GM12878 (cell line): Measurements from ENCODE around the gene ILRUN. TPM values are rescaled to one million over a fixed set of nuclear protein-coding genes. Genes with fewer than 3 reads are reported as not detected.

Source experiments
- ATAC-seq: fragments of 200-7000 bp; cut with Tn5 transposase; 3 replicates; pipeline ENCODE4 v1.9.1; 2020; ENCODE audit warnings: mild to moderate bottlenecking, moderate library complexity
- BruUV-seq: library from RNA; stranded (reverse); fragments of 400-500 nt; replicated peaks from 2 replicates; lab custom pipeline; 2021; lab: Mats Ljungman, UMichigan
- CTCF ChIA-PET: fragments of 300-600 bp; sonication (Branson Sonifier 250); formaldehyde crosslinking; extraction: SDS; loops from one replicate; lab custom pipeline; 2021; ENCODE audit warnings: inconsistent platforms; lab: Yijun Ruan, JAX
- POLR2A ChIA-PET: fragments of 350-600 bp; formaldehyde crosslinking; extraction: SDS; loops from one replicate; lab custom pipeline; 2021; ENCODE audit warnings: inconsistent platforms; lab: Charles Lee
- RAD21 ChIA-PET: fragments of 300-600 bp; sonication (Branson Sonifier 250); formaldehyde crosslinking; loops from one replicate; lab custom pipeline; 2023; ENCODE audit warnings: antibody characterized with exemption; ENCODE audit not compliant: unreplicated experiment; lab: Charles Lee
- SMC1A ChIA-PET: fragments of 300-600 bp; sonication (Branson Sonifier 250); formaldehyde crosslinking; loops from one replicate; lab custom pipeline; 2023; ENCODE audit not compliant: unreplicated experiment, uncharacterized antibody; lab: Charles Lee
- DNase-seq: peaks from one replicate; pipeline ENCODE4 v3.0.0-alpha.2; 2011; ENCODE audit warnings: low read depth, low spot score
- FAIRE-seq: peaks from 3 replicates; lab custom pipeline; 2011; peaks lifted over from hg19 to GRCh38; lab: Jason Lieb, UNC
- H2AFZ ChIP-seq: 2 replicates; pipeline ENCODE4 v1.6.0; 2011; ENCODE audit warnings: low read depth, low read length, control low read depth; ENCODE audit not compliant: control insufficient read depth
- H3K27ac ChIP-seq: 2 replicates; pipeline ENCODE4 v1.5.1; 2011; ENCODE audit warnings: control low read depth; ENCODE audit not compliant: control insufficient read depth, insufficient read depth
- H3K27me3 ChIP-seq, 2 experiments: replicated peaks in 1 of 2; 2 replicates each; pipeline versions ENCODE4 v1.6.0 to v1.6.1; 2011; ENCODE audit warnings: low read length in 1 of 2; ENCODE audit not compliant: control insufficient read depth in 2 of 2, insufficient read depth in 2 of 2
- H3K36me3 ChIP-seq, 2 experiments: 2 replicates each; pipeline ENCODE4 v1.5.1; 2011; ENCODE audit warnings: low read length in 1 of 2; ENCODE audit not compliant: control insufficient read depth in 2 of 2, insufficient read depth in 2 of 2
- H3K4me1 ChIP-seq: 2 replicates; pipeline ENCODE4 v1.6.1; 2011; ENCODE audit warnings: mild to moderate bottlenecking, low read length, moderate library complexity, mixed read lengths; ENCODE audit not compliant: control insufficient read depth, insufficient read depth
- H3K4me2 ChIP-seq: 2 replicates; pipeline ENCODE4 v1.6.0; 2011; ENCODE audit warnings: control low read depth; ENCODE audit not compliant: control insufficient read depth, insufficient read depth
- H3K4me3 ChIP-seq: fragments of 200-600 bp; sonication (generic); 2 replicates; pipeline ENCODE4 v1.5.1; 2016
- H3K79me2 ChIP-seq: 2 replicates; pipeline ENCODE4 v1.6.0; 2011; ENCODE audit warnings: low read length; ENCODE audit not compliant: control insufficient read depth, insufficient read depth
- H3K9ac ChIP-seq: 2 replicates; pipeline ENCODE4 v1.8.0; 2011; ENCODE audit warnings: low read length, control low read depth, mixed read lengths; ENCODE audit not compliant: control insufficient read depth, insufficient read depth
- H3K9me3 ChIP-seq: replicated peaks from 3 replicates; pipeline ENCODE4 v1.5.1; 2011; ENCODE audit warnings: mild to moderate bottlenecking, low read length; ENCODE audit not compliant: control insufficient read depth, insufficient read depth
- H4K20me1 ChIP-seq: 2 replicates; pipeline ENCODE4 v1.6.0; 2011; ENCODE audit not compliant: control insufficient read depth, insufficient read depth
- CTCF ChIP-seq, 3 experiments: IDR thresholded peaks in 2 of 3; conservative IDR thresholded peaks in 1 of 3; 2 replicates each; pipeline ENCODE4 v1.5.1; 2011; ENCODE audit warnings: low read depth in 3 of 3, low read length in 3 of 3, mild to moderate bottlenecking in 3 of 3, control low read depth in 2 of 3, moderate library complexity in 2 of 3, inconsistent platforms in 1 of 3, mixed read lengths in 1 of 3; ENCODE audit not compliant: control insufficient read depth in 2 of 3, insufficient read depth in 1 of 3; ENCODE audit errors: extremely low read depth in 1 of 3
- in situ Hi-C: fragments of 300-500 bp; cut with MboI; formaldehyde crosslinking; loops from 9 replicates; pipeline ENCODE4 v1.14.3; 2018; ENCODE audit warnings: mixed read lengths
- intact Hi-C: fragments of 100-400 bp; cut with micrococcal nuclease; formaldehyde crosslinking; loops from one replicate; pipeline ENCODE4 v1.14.2; 2022; ENCODE audit not compliant: unreplicated experiment
- polyA plus RNA-seq, 11 experiments: library from polyadenylated mRNA; depleted of rRNA in 4 of 11; unstranded in 6 of 11; stranded (reverse) in 5 of 11; fragments of >200 nt; fragmentation: Nextera tagmentation in 4 of 11; fragmentation: Illumina TruSeq in 1 of 11; extraction: Ambion mirVana in 4 of 11; extraction: Trizol in 1 of 11; gene quantifications; 1 replicate in 1 of 11; 2 replicates in 10 of 11; pipeline versions ENCODE4 v1.2.1 to v1.2.3, GENCODE V29; 2011 to 2016; ENCODE audit warnings: inconsistent platforms in 2 of 11, missing spikeins in 2 of 11, low read depth in 1 of 11
- total RNA-seq, 4 experiments: library from RNA; depleted of rRNA in 3 of 4; stranded (reverse); fragments of >200 nt in 3 of 4; fragmentation: Illumina TruSeq in 1 of 4; extraction: Trizol in 1 of 4; gene quantifications; 2 replicates each; pipeline versions ENCODE4 v1.2.1 to v1.2.3, GENCODE V29; 2013 to 2021
- TF ChIP-seq, protein P1 (sequence below): IDR thresholded peaks from 2 replicates; pipeline ENCODE4 v1.6.1; 2011; ENCODE audit warnings: borderline replicate concordance, low read depth, mild to moderate bottlenecking, moderate library complexity, low read length; ENCODE audit not compliant: insufficient read depth, poor library complexity, severe bottlenecking

The ILRUN gene
- total and polyA plus RNA-seq, 10 of the 15 experiments (the other 5 are each of a cell fraction or from before 2014, with no cell fraction given): 21.0 to 114 (median 48.9) TPM

- no peaks in the 10 kb centered on the region for H3K27me3 ChIP-seq
- H3K9me3 ChIP-seq: peaks cover 4% of the 10 kb centered on the region; the same call in 2 of the 3 replicates
- TSS peak; percentile 3 for BruUV-seq
- H3K36me3 ChIP-seq: peaks cover 1 to 11% of the 10 kb centered on the region in 2 experiments
- no peak overlapping the region for H3K4me3 ChIP-seq
- peak overlapping the region; percentile 28 for H3K4me2 ChIP-seq
- SMC1A ChIA-PET: interaction anchor here (1.0 to 7.9 kb wide), 4 partner anchors 15 to 50 kb away, joined by 4 to 100 read pairs (median 9); no protein-coding TSS in a partner anchor
- FAIRE-seq (no peak), DNase-seq (no peak), ATAC-seq (peak; percentile 18; the same call in 1 of the 3 replicates)
- no peak overlapping the region for H3K9ac ChIP-seq
- no peak overlapping the region for H2AFZ ChIP-seq
- no peak overlapping the region for H3K27ac ChIP-seq
- H3K4me1 ChIP-seq: no peaks in the 10 kb centered on the region; the same call in 1 of the 2 replicates
- RAD21 ChIA-PET: no interaction called here
- peaks cover 92% of the 10 kb centered on the region for H3K79me2 ChIP-seq
- CTCF ChIA-PET: no interaction called here
- intact Hi-C loops: no loop called here
- TF ChIP-seq, protein P1, sequence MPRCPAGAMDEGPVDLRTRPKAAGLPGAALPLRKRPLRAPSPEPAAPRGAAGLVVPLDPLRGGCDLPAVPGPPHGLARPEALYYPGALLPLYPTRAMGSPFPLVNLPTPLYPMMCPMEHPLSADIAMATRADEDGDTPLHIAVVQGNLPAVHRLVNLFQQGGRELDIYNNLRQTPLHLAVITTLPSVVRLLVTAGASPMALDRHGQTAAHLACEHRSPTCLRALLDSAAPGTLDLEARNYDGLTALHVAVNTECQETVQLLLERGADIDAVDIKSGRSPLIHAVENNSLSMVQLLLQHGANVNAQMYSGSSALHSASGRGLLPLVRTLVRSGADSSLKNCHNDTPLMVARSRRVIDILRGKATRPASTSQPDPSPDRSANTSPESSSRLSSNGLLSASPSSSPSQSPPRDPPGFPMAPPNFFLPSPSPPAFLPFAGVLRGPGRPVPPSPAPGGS: no peak
- TF ChIP-seq CTCF (IDR thresholded peaks at IDR 0.05 in 2 of 3, conservative IDR thresholded peaks at IDR 0.05 in 1 of 3; ENCODE audit: control insufficient read depth in 2 of 3, extremely low read depth in 1 of 3, insufficient read depth in 1 of 3, low read depth in 3 of 3, low read length in 3 of 3): 0 out of 6 replicates have a peak, but pooled peaks of 1 of the 3 experiments have one; percentile 7
- POLR2A ChIA-PET: interaction anchor here (2.3 kb wide), 1 partner anchor 8 kb away, joined by 13 read pairs; no protein-coding TSS in a partner anchor
- in situ Hi-C loops: no loop called here
- H4K20me1 ChIP-seq: no peaks in the 10 kb centered on the region
Observed at GRCh38 chr6:34689742-34690141, 6.8 kb downstream of the ILRUN start.
